ENCODE data around the gene ATG12. TPM values are rescaled to one million over a fixed set of nuclear protein-coding genes. Genes with fewer than 3 reads are reported as not detected.

ATG12 gene
- total and polyA plus RNA-seq, 2 of the 8 experiments (the other 6 are each of a cell fraction or from before 2014, with no cell fraction given): 23.8 to 49.3 TPM

DNA sequence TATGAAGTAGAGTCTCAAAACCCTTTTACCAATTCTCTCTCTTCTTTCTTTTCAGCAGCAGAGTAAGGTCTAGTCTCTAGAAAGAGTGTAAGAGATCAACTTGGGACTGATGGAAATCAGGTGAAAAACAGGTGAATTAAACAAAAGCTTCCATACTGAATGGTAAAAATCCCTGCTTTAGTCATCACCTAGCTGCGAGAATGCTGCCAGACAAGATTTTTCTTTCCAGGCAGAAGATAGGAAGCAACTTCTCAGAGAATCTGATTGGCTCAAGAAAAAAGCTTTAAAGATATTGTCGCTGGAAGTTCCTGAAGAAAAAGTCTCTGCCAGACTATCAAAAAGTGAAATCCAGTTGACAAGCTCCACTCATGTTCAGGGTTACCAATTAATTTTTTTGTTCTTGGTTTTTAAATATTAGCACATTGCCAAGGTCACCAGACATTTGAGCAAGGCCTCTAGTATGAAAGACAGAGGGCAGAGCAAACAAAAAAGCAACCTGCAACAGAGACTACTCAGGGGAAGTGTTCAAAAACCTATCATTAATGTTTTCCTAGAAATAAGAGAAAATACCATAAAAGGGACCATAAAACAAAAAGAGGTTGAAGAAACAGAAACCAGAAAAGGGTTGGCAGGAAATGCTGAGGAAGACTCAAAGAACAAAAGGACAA, 34.2 kb downstream of the ATG12 start:
- Histone ChIP-seq H3K9ac (replicated peaks in 1 of 4; ENCODE audit: extremely low read depth in 1 of 4, low read depth in 3 of 4, low read length in 3 of 4) (no peak overlapping the region), H4K20me1 (replicated peaks in 1 of 2; ENCODE audit: control insufficient read depth in 1 of 2, insufficient read depth in 2 of 2, low read length in 2 of 2) (no peaks in the 10 kb centered on the region), H3K56ac (replicated peaks; ENCODE audit: insufficient read length, low read depth, low read length) (no peak overlapping the region), H3K27ac (ENCODE audit: low read depth, low read length) (no peak overlapping the region), H3K4me1 (replicated peaks in 1 of 4; ENCODE audit: control insufficient read depth in 3 of 4, insufficient read depth in 4 of 4, low read length in 3 of 4) (peaks cover 0 to 3% (median 0%) of the 10 kb centered on the region in 4 experiments; a peak in 2 of 7 replicates), H2BK5ac (ENCODE audit: low read depth, low read length) (no peak overlapping the region), H3K79me1 (ENCODE audit: low read depth, low read length) (no peaks in the 10 kb centered on the region), H3K18ac (ENCODE audit: extremely low read depth, low read length) (no peak overlapping the region), H4K8ac (ENCODE audit: extremely low read depth, insufficient read depth, low read length) (no peak overlapping the region), H3K4me3 (ENCODE audit: extremely low read depth in 1 of 4, insufficient read depth in 2 of 4, low read depth in 3 of 4, low read length in 4 of 4) (no peak overlapping the region), H3K23ac (ENCODE audit: insufficient read length) (no peak overlapping the region), H2BK20ac (ENCODE audit: low read length) (no peak overlapping the region), H2AK5ac (ENCODE audit: low read depth, low read length) (no peak overlapping the region), H2AFZ (ENCODE audit: low read length) (no peak overlapping the region), H3K9me3 (ENCODE audit: insufficient read depth in 2 of 2, low read depth in 1 of 2, low read length in 1 of 2) (no peaks in the 10 kb centered on the region), H3K4me2 (ENCODE audit: insufficient read depth in 1 of 2, low read depth in 2 of 2, low read length in 2 of 2) (no peak overlapping the region), H4K5ac (ENCODE audit: insufficient read length, low read depth, low read length) (no peak overlapping the region), H2BK120ac (replicated peaks; ENCODE audit: low read depth, low read length) (no peak overlapping the region), H2BK15ac (ENCODE audit: low read length) (no peak overlapping the region), H3K14ac (ENCODE audit: insufficient read length) (no peak overlapping the region), H3K23me2 (ENCODE audit: low read depth, low read length) (no peaks in the 10 kb centered on the region; the same call in 1 of the 2 replicates), H3K36me3 (ENCODE audit: control insufficient read depth in 2 of 4, insufficient read depth in 4 of 4, low read length in 3 of 4) (peaks cover 0 to 31% (median 0%) of the 10 kb centered on the region in 4 experiments; a peak in 6 of 8 replicates), H2BK12ac (ENCODE audit: low read depth, low read length) (no peak overlapping the region), H4K91ac (replicated peaks; ENCODE audit: insufficient read length, low read length) (no peak overlapping the region), H3K27me3 (replicated peaks in 1 of 4; ENCODE audit: control insufficient read depth in 3 of 4, extremely low read depth in 1 of 4, insufficient read depth in 3 of 4, low read length in 3 of 4) (no peaks in the 10 kb centered on the region), H3K79me2 (ENCODE audit: control insufficient read depth in 1 of 2, insufficient read depth in 2 of 2, low read length in 2 of 2) (no peaks in the 10 kb centered on the region), H3K4ac (replicated peaks; ENCODE audit: insufficient read length, low read depth, low read length) (no peak overlapping the region)
- POLR2A ChIA-PET (ENCODE audit: partially characterized antibody): interaction anchor here (0.9 kb wide), 1 partner anchor 9 kb away, joined by 4 read pairs; the partner anchor contains the start of gene CDO1
- 44% methylated on average over 2 of the region's 2 CpGs; no CpG with 5 or more reads in 1 of the 2 experiments for WGBS, 2 experiments (ENCODE audit: extremely low coverage in 1 of 2, insufficient coverage in 1 of 2, insufficient read length in 1 of 2, insufficient replicate concordance in 2 of 2, low coverage in 1 of 2, low lambda C conversion rate in 2 of 2, missing lambda C conversion rate in 1 of 2)
- DNase-seq (ENCODE audit: low read depth in 1 of 2, low spot score in 2 of 2) (no peak), FAIRE-seq (peak; percentile 32)
- CTCF ChIA-PET (ENCODE audit: partially characterized antibody): interaction anchor here (1.2 to 2.1 kb wide), 3 partner anchors 8 to 172 kb away, joined by 4 to 11 read pairs (median 7); no protein-coding TSS in a partner anchor
- TF ChIP-seq GTF2F1 (IDR thresholded peaks at IDR 0.05; ENCODE audit: borderline replicate concordance, low read depth, low read length) (no peak), FOSL1 (IDR thresholded peaks at IDR 0.05; ENCODE audit: insufficient read depth, low read depth, low read length) (no peak), SP1 (IDR thresholded peaks at IDR 0.05; ENCODE audit: low read depth, low read length) (0 out of 2 replicates have a peak, but pooled peaks have one; percentile 56)
